Stimulated activated naive B cell treated with anti-CD40 and anti-IgM and Interleukin-4, amounts not matched to agents 10 μg/mL and 1 μg/mL and 100 μg/mL, for 72 hours (primary cell): ENCODE data around the gene ZBED1.
A peak's percentile ranks its signal among the peaks of the same experiment; 100 is the strongest.

ENCODE experiments used
- ATAC-seq, 2 donors: fragments of 150-1000 bp; cut with Tn5 transposase; replicated peaks; 2 replicates each; pipeline ENCODE4 v1.10.0; 2021; ENCODE audit warnings: moderate library complexity in 1 of 2
- DNase-seq: peaks from one replicate; pipeline ENCODE4 v3.0.0; 2021
- H3K27ac Mint-ChIP-seq: one replicate; pipeline ENCODE4 v1.8.0; 2022; ENCODE audit warnings: mild to moderate bottlenecking, mixed read lengths
- H3K27me3 Mint-ChIP-seq, 2 donors: one replicate each; pipeline ENCODE4 v1.8.0; 2022; ENCODE audit warnings: mixed read lengths in 2 of 2
- H3K36me3 Mint-ChIP-seq, 2 donors: one replicate each; pipeline ENCODE4 v1.8.0; 2022; ENCODE audit warnings: mixed read lengths in 2 of 2, mild to moderate bottlenecking in 1 of 2
- H3K4me1 Mint-ChIP-seq, 2 donors: one replicate each; pipeline ENCODE4 v1.8.0; 2022; ENCODE audit warnings: mixed read lengths in 2 of 2, mild to moderate bottlenecking in 1 of 2
- H3K4me3 Mint-ChIP-seq, 2 donors: one replicate each; pipeline ENCODE4 v1.8.0; 2022; ENCODE audit warnings: mild to moderate bottlenecking in 2 of 2, mixed read lengths in 2 of 2, moderate library complexity in 1 of 2
- H3K9me3 Mint-ChIP-seq, 2 donors: one replicate each; pipeline ENCODE4 v1.8.0; 2022; ENCODE audit warnings: mixed read lengths in 2 of 2, mild to moderate bottlenecking in 1 of 2

Gene ZBED1

GRCh38 chrX:2452799-2453198 lies 48.0 kb downstream of the ZBED1 start:
- Mint-ChIP-seq H3K9me3 (peaks cover 0 to 4% of the 10 kb centered on the region in 2 donors), H3K4me3 (no peak overlapping the region), H3K27me3 (no peaks in the 10 kb centered on the region), H3K27ac (no peak overlapping the region), H3K4me1 (peaks cover 12 to 29% of the 10 kb centered on the region in 2 donors), H3K36me3 (peaks cover 27 to 48% of the 10 kb centered on the region in 2 donors)
- no peak for ATAC-seq
- no peak for DNase-seq

- no peak overlapping the region for H3K4me3 Mint-ChIP-seq
- no peak overlapping the region for H3K27ac Mint-ChIP-seq
- H3K27me3 Mint-ChIP-seq, result no peaks in the 10 kb centered on the region
- H3K36me3 Mint-ChIP-seq, result peaks cover 30 to 47% of the 10 kb centered on the region in 2 donors
- ATAC-seq (no peak), DNase-seq (no peak)
- H3K9me3 Mint-ChIP-seq, result peaks cover 0 to 4% of the 10 kb centered on the region in 2 donors
- peaks cover 11 to 29% of the 10 kb centered on the region in 2 donors for H3K4me1 Mint-ChIP-seq
Measured at GRCh38 chrX:2452317-2452784, 48.4 kb downstream of the ZBED1 start.

GRCh38 chrX:2451501-2452316 lies 49.1 kb downstream of the ZBED1 start:
- peaks cover 32 to 46% of the 10 kb centered on the region in 2 donors for H3K36me3 Mint-ChIP-seq
- ATAC-seq (no peak), DNase-seq (no peak)
- H3K9me3 Mint-ChIP-seq, result peaks cover 0 to 4% of the 10 kb centered on the region in 2 donors
- H3K4me1 Mint-ChIP-seq, result peaks cover 9 to 29% of the 10 kb centered on the region in 2 donors
- H3K4me3 Mint-ChIP-seq, result no peak overlapping the region
- H3K27ac Mint-ChIP-seq, result no peak overlapping the region
- H3K27me3 Mint-ChIP-seq, result no peaks in the 10 kb centered on the region

GRCh38 chrX:2450681-2451080 lies 50.1 kb downstream of the ZBED1 start:
- peak overlapping the region; percentile 56 for H3K27ac Mint-ChIP-seq
- H3K27me3 Mint-ChIP-seq, result no peaks in the 10 kb centered on the region
- no peak for ATAC-seq
- peaks cover 7 to 29% of the 10 kb centered on the region in 2 donors for H3K4me1 Mint-ChIP-seq
- peaks cover 32 to 48% of the 10 kb centered on the region in 2 donors for H3K36me3 Mint-ChIP-seq
- no peak for DNase-seq
- H3K4me3 Mint-ChIP-seq, result no peak overlapping the region
- peaks cover 0 to 4% of the 10 kb centered on the region in 2 donors for H3K9me3 Mint-ChIP-seq

GRCh38 chrX:2449135-2449886 lies 51.5 kb downstream of the ZBED1 start:
- H3K27ac Mint-ChIP-seq, result peak overlapping the region; percentile 84

GRCh38 chrX:2447484-2447883 lies 53.3 kb downstream of the ZBED1 start:
- DNase-seq (no peak), ATAC-seq (no peak)
- H3K27ac Mint-ChIP-seq, result no peak overlapping the region
- H3K9me3 Mint-ChIP-seq, result peaks cover 0 to 4% of the 10 kb centered on the region in 2 donors
- peaks cover 10 to 29% of the 10 kb centered on the region in 2 donors for H3K4me1 Mint-ChIP-seq
- H3K27me3 Mint-ChIP-seq, result no peaks in the 10 kb centered on the region
- H3K36me3 Mint-ChIP-seq, result peaks cover 20 to 37% of the 10 kb centered on the region in 2 donors
- H3K4me3 Mint-ChIP-seq, result no peak overlapping the region

More at GRCh38 chrX:2449135-2449886, 51.5 kb downstream of the ZBED1 start:
- Mint-ChIP-seq H3K9me3 (peaks cover 0 to 4% of the 10 kb centered on the region in 2 donors), H3K4me3 (peak overlapping the region in 1 of 2 donors; percentile 55), H3K27me3 (no peaks in the 10 kb centered on the region), H3K4me1 (peaks cover 7 to 29% of the 10 kb centered on the region in 2 donors), H3K36me3 (peaks cover 25 to 40% of the 10 kb centered on the region in 2 donors)
- ATAC-seq (peak; percentile 34 to 91), DNase-seq (no peak)

- Mint-ChIP-seq H3K4me3 (no peak overlapping the region), H3K4me1 (peaks cover 10 to 29% of the 10 kb centered on the region in 2 donors), H3K27me3 (no peaks in the 10 kb centered on the region), H3K36me3 (peaks cover 17 to 30% of the 10 kb centered on the region in 2 donors), H3K27ac (no peak overlapping the region), H3K9me3 (peaks cover 0 to 4% of the 10 kb centered on the region in 2 donors)
- DNase-seq, result no peak
- ATAC-seq, result no peak
Measured at GRCh38 chrX:2446815-2447214, 54.0 kb downstream of the ZBED1 start.

- Mint-ChIP-seq H3K9me3 (peaks cover 0 to 4% of the 10 kb centered on the region in 2 donors), H3K4me3 (no peak overlapping the region), H3K27ac (no peak overlapping the region), H3K4me1 (peaks cover 13 to 28% of the 10 kb centered on the region in 2 donors), H3K27me3 (no peaks in the 10 kb centered on the region), H3K36me3 (peaks cover 20 to 31% of the 10 kb centered on the region in 2 donors)
- DNase-seq, result no peak
- ATAC-seq, result no peak
Measured at GRCh38 chrX:2445662-2446623, 54.8 kb downstream of the ZBED1 start.

- no peak overlapping the region for H3K27ac Mint-ChIP-seq
- H3K4me3 Mint-ChIP-seq, result no peak overlapping the region
- peaks cover 7 to 10% of the 10 kb centered on the region in 2 donors for H3K4me1 Mint-ChIP-seq
- H3K36me3 Mint-ChIP-seq, result peaks cover 26 to 46% of the 10 kb centered on the region in 2 donors
- H3K9me3 Mint-ChIP-seq, result no peaks in the 10 kb centered on the region
- DNase-seq (no peak), ATAC-seq (no peak)
- H3K27me3 Mint-ChIP-seq, result no peaks in the 10 kb centered on the region
Measured at GRCh38 chrX:2442694-2443093, 58.1 kb downstream of the ZBED1 start.

- DNase-seq (no peak), ATAC-seq (no peak)
- Mint-ChIP-seq H3K27me3 (no peaks in the 10 kb centered on the region), H3K36me3 (peaks cover 25 to 44% of the 10 kb centered on the region in 2 donors), H3K9me3 (no peaks in the 10 kb centered on the region), H3K27ac (no peak overlapping the region), H3K4me3 (no peak overlapping the region), H3K4me1 (peaks cover 7 to 22% of the 10 kb centered on the region in 2 donors)
Measured at GRCh38 chrX:2441466-2441865, 59.3 kb downstream of the ZBED1 start.

GRCh38 chrX:2439613-2440012 lies 61.2 kb downstream of the ZBED1 start:
- Mint-ChIP-seq H3K9me3 (no peaks in the 10 kb centered on the region), H3K36me3 (peaks cover 27 to 48% of the 10 kb centered on the region in 2 donors), H3K27me3 (no peaks in the 10 kb centered on the region), H3K4me1 (peaks cover 12 to 28% of the 10 kb centered on the region in 2 donors), H3K4me3 (no peak overlapping the region), H3K27ac (no peak overlapping the region)
- ATAC-seq (no peak), DNase-seq (no peak)
